WTC11 (cell line): ENCODE measurements around the gene CREBBP. TPM values are rescaled to one million over a fixed set of nuclear protein-coding genes. Genes with fewer than 3 reads are reported as not detected.

Experiments used
- ATAC-seq: fragments of 200-7000 bp; cut with Tn5 transposase; 2 replicates; pipeline ENCODE4 v1.10.0; 2021; ENCODE audit warnings: mild to moderate bottlenecking, moderate library complexity
- CTCF ChIA-PET: fragments of 300-600 bp; sonication (Branson Sonifier 250); formaldehyde crosslinking; loops from one replicate; lab custom pipeline; 2021; ENCODE audit warnings: antibody characterized with exemption; lab: Charles Lee
- POLR2A ChIA-PET: fragments of 350-600 bp; sonication (Branson Sonifier 250); formaldehyde crosslinking; loops from one replicate; lab custom pipeline; 2021; ENCODE audit warnings: antibody characterized with exemption; lab: Charles Lee
- DNase-seq: peaks from one replicate; pipeline ENCODE4 v3.0.0; 2021; ENCODE audit warnings: low spot score
- H3K27ac Mint-ChIP-seq: 2 replicates; pipeline ENCODE4 v1.8.0; 2021; ENCODE audit warnings: mixed read lengths
- H3K27me3 Mint-ChIP-seq: 2 replicates; pipeline ENCODE4 v1.8.0; 2021; ENCODE audit warnings: low read depth, mild to moderate bottlenecking, moderate library complexity, mixed read lengths
- H3K36me3 Mint-ChIP-seq: 2 replicates; pipeline ENCODE4 v1.8.0; 2021; ENCODE audit warnings: mixed read lengths
- H3K4me1 Mint-ChIP-seq: 2 replicates; pipeline ENCODE4 v1.8.0; 2022; ENCODE audit warnings: mixed read lengths
- H3K4me3 Mint-ChIP-seq: 2 replicates; pipeline ENCODE4 v1.8.0; 2021; ENCODE audit warnings: mild to moderate bottlenecking, moderate library complexity, mixed read lengths
- H3K9me3 Mint-ChIP-seq: 2 replicates; pipeline ENCODE4 v1.8.0; 2021; ENCODE audit warnings: mixed read lengths
- CBFB ChIP-seq: sonication (generic); formaldehyde crosslinking; IDR thresholded peaks from 2 replicates; pipeline ENCODE4 v1.8.1; 2022; ENCODE audit warnings: mild to moderate bottlenecking, low read depth, missing genetic modification reagents
- CREB1 ChIP-seq: sonication (generic); formaldehyde crosslinking; IDR thresholded peaks from 2 replicates; pipeline ENCODE4 v1.8.0; 2023; ENCODE audit warnings: mild to moderate bottlenecking, missing genetic modification reagents
- ESRRA ChIP-seq: sonication (generic); formaldehyde crosslinking; IDR thresholded peaks from 2 replicates; pipeline ENCODE4 v1.8.1; 2022; ENCODE audit warnings: mild to moderate bottlenecking, missing genetic modification reagents, borderline replicate concordance
- GRHL2 ChIP-seq: fragments of 250-450 bp; sonication (Bioruptor Pico); IDR thresholded peaks from 2 replicates; pipeline ENCODE4 v1.8.0; 2022; ENCODE audit warnings: mild to moderate bottlenecking, moderate library complexity; ENCODE audit not compliant: insufficient replicate concordance, severe bottlenecking
- GTF2I ChIP-seq: fragments of 250-450 bp; sonication (Bioruptor Pico); conservative IDR thresholded peaks from 2 replicates; pipeline ENCODE4 v1.4.0; 2021; ENCODE audit warnings: mild to moderate bottlenecking
- HMGA2 ChIP-seq: fragments of 250-450 bp; sonication (Bioruptor Pico); IDR thresholded peaks from 2 replicates; pipeline ENCODE4 v1.4.0; 2021; ENCODE audit warnings: mild to moderate bottlenecking, moderate library complexity
- IRF2 ChIP-seq: sonication (generic); formaldehyde crosslinking; IDR thresholded peaks from 2 replicates; pipeline ENCODE4 v1.8.0; 2022; ENCODE audit warnings: low read depth, missing genetic modification reagents, borderline replicate concordance
- MXD4 ChIP-seq: fragments of 250-450 bp; sonication (Bioruptor Pico); IDR thresholded peaks from 2 replicates; pipeline ENCODE4 v1.8.0; 2021; ENCODE audit warnings: mild to moderate bottlenecking, moderate library complexity, borderline replicate concordance
- OVOL2 ChIP-seq: fragments of 250-450 bp; sonication (Bioruptor Pico); IDR thresholded peaks from 2 replicates; pipeline ENCODE4 v1.9.0; 2021; ENCODE audit warnings: mild to moderate bottlenecking, borderline replicate concordance
- RORB ChIP-seq: fragments of 250-450 bp; sonication (Bioruptor Pico); IDR thresholded peaks from 2 replicates; pipeline ENCODE4 v1.9.0; 2021; ENCODE audit warnings: mild to moderate bottlenecking
- SMAD3 ChIP-seq: sonication (generic); formaldehyde crosslinking; IDR thresholded peaks from 2 replicates; pipeline ENCODE4 v1.8.0; 2022; ENCODE audit warnings: missing genetic modification reagents, mild to moderate bottlenecking, borderline replicate concordance
- TP53 ChIP-seq: sonication (generic); formaldehyde crosslinking; IDR thresholded peaks from 2 replicates; pipeline ENCODE4 v1.8.1; 2023; ENCODE audit warnings: mild to moderate bottlenecking, missing genetic modification reagents
- USF2 ChIP-seq: sonication (generic); formaldehyde crosslinking; IDR thresholded peaks from 2 replicates; pipeline ENCODE4 v1.8.1; 2023; ENCODE audit warnings: mild to moderate bottlenecking, missing genetic modification reagents, moderate library complexity
- ZNF281 ChIP-seq: sonication (generic); formaldehyde crosslinking; IDR thresholded peaks from 2 replicates; pipeline ENCODE4 v1.8.0; 2023; ENCODE audit warnings: mild to moderate bottlenecking, missing genetic modification reagents
- ZNF396 ChIP-seq: fragments of 250-450 bp; sonication (Bioruptor Pico); IDR thresholded peaks from 2 replicates; pipeline ENCODE4 v1.8.0; 2021; ENCODE audit warnings: mild to moderate bottlenecking, moderate library complexity, borderline replicate concordance
- total RNA-seq: library from RNA; stranded (reverse); gene quantifications from 3 replicates; pipeline ENCODE4 v1.2.3, GENCODE V29; 2021
- TF ChIP-seq, protein P1 (sequence below): sonication (generic); formaldehyde crosslinking; IDR thresholded peaks from 2 replicates; pipeline ENCODE4 v1.8.1; 2023; ENCODE audit warnings: mild to moderate bottlenecking, moderate library complexity, missing genetic modification reagents
- TF ChIP-seq, protein P2 (sequence below): fragments of 200-600 bp; IDR thresholded peaks from 2 replicates; pipeline ENCODE4 v1.8.0; 2022; ENCODE audit warnings: antibody characterized with exemption
- TF ChIP-seq, protein P3 (sequence below): fragments of 250-450 bp; sonication (Bioruptor Pico); IDR thresholded peaks from 2 replicates; pipeline ENCODE4 v1.9.0; 2021; ENCODE audit warnings: moderate library complexity, mild to moderate bottlenecking, inconsistent platforms, borderline replicate concordance
- TF ChIP-seq, protein P4 (sequence below): sonication (generic); formaldehyde crosslinking; IDR thresholded peaks from 2 replicates; pipeline ENCODE4 v1.8.1; 2023; ENCODE audit warnings: mild to moderate bottlenecking, missing genetic modification reagents, moderate library complexity

The CREBBP gene
- total RNA-seq, 1 experiment from 2014 or later: 49.6 TPM

GRCh38 chr16:3764409-3764808 is 116.1 kb downstream of the CREBBP start:
- Mint-ChIP-seq H3K36me3 (peaks cover 47% of the 10 kb centered on the region), H3K27me3 (no peaks in the 10 kb centered on the region), H3K9me3 (no peaks in the 10 kb centered on the region), H3K27ac (no peak overlapping the region), H3K4me1 (no peaks in the 10 kb centered on the region), H3K4me3 (no peak overlapping the region)
- POLR2A ChIA-PET: no interaction called here
- CTCF ChIA-PET: interaction anchor here (0.7 kb wide), 1 partner anchor 9 kb away, joined by 3 read pairs; no protein-coding TSS in a partner anchor
- DNase-seq (no peak), ATAC-seq (no peak)
- TF ChIP-seq GTF2I (CRISPR knock-in tag): no peak
- no peak for TF ChIP-seq CREB1
- TF ChIP-seq OVOL2 (CRISPR knock-in tag): no peak
- no peak for TF ChIP-seq TP53 (CRISPR knock-in tag)
- no peak for TF ChIP-seq GRHL2
- no peak for TF ChIP-seq IRF2
- TF ChIP-seq, protein P1, sequence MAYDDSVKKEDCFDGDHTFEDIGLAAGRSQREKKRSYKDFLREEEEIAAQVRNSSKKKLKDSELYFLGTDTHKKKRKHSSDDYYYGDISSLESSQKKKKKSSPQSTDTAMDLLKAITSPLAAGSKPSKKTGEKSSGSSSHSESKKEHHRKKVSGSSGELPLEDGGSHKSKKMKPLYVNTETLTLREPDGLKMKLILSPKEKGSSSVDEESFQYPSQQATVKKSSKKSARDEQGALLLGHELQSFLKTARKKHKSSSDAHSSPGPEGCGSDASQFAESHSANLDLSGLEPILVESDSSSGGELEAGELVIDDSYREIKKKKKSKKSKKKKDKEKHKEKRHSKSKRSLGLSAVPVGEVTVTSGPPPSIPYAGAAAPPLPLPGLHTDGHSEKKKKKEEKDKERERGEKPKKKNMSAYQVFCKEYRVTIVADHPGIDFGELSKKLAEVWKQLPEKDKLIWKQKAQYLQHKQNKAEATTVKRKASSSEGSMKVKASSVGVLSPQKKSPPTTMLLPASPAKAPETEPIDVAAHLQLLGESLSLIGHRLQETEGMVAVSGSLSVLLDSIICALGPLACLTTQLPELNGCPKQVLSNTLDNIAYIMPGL (CRISPR knock-in tag): no peak
- TF ChIP-seq MXD4 (CRISPR knock-in tag): no peak
- TF ChIP-seq, protein P2, sequence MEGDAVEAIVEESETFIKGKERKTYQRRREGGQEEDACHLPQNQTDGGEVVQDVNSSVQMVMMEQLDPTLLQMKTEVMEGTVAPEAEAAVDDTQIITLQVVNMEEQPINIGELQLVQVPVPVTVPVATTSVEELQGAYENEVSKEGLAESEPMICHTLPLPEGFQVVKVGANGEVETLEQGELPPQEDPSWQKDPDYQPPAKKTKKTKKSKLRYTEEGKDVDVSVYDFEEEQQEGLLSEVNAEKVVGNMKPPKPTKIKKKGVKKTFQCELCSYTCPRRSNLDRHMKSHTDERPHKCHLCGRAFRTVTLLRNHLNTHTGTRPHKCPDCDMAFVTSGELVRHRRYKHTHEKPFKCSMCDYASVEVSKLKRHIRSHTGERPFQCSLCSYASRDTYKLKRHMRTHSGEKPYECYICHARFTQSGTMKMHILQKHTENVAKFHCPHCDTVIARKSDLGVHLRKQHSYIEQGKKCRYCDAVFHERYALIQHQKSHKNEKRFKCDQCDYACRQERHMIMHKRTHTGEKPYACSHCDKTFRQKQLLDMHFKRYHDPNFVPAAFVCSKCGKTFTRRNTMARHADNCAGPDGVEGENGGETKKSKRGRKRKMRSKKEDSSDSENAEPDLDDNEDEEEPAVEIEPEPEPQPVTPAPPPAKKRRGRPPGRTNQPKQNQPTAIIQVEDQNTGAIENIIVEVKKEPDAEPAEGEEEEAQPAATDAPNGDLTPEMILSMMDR: no peak
- no peak for TF ChIP-seq ZNF281 (CRISPR knock-in tag)
- no peak for TF ChIP-seq SMAD3 (CRISPR knock-in tag)
- TF ChIP-seq CBFB (CRISPR knock-in tag): no peak

GRCh38 chr16:3762107-3762750 is 118.3 kb downstream of the CREBBP start:
- DNase-seq: no peak
- ChIA-PET POLR2A (no interaction called here), CTCF (no interaction called here)
- Mint-ChIP-seq H3K4me1 (no peaks in the 10 kb centered on the region), H3K27me3 (no peaks in the 10 kb centered on the region), H3K27ac (no peak overlapping the region), H3K9me3 (no peaks in the 10 kb centered on the region), H3K36me3 (peaks cover 46% of the 10 kb centered on the region), H3K4me3 (no peak overlapping the region)
- no peak for ATAC-seq
- TF ChIP-seq HMGA2 (CRISPR knock-in tag) (no peak), ZNF396 (CRISPR knock-in tag) (no peak), USF2 (CRISPR knock-in tag) (no peak), ESRRA (CRISPR knock-in tag) (no peak), RORB (CRISPR knock-in tag) (no peak)
- TF ChIP-seq, protein P3, sequence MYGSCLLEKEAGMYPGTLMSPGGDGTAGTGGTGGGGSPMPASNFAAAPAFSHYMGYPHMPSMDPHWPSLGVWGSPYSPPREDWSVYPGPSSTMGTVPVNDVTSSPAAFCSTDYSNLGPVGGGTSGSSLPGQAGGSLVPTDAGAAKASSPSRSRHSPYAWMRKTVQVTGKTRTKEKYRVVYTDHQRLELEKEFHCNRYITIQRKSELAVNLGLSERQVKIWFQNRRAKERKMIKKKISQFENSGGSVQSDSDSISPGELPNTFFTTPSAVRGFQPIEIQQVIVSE (CRISPR knock-in tag): no peak
- TF ChIP-seq, protein P4, sequence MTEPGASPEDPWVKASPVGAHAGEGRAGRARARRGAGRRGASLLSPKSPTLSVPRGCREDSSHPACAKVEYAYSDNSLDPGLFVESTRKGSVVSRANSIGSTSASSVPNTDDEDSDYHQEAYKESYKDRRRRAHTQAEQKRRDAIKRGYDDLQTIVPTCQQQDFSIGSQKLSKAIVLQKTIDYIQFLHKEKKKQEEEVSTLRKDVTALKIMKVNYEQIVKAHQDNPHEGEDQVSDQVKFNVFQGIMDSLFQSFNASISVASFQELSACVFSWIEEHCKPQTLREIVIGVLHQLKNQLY (CRISPR knock-in tag): no peak
